GM13976 (cell line): ENCODE data around the gene BFSP1.
A peak's percentile ranks its signal among the peaks of the same experiment; 100 is the strongest.

Source experiments
- DNase-seq: peaks from one replicate; pipeline ENCODE4 v3.0.0; 2012; ENCODE audit warnings: low spot score
- CTCF ChIP-seq: IDR thresholded peaks from 2 replicates; pipeline ENCODE4 v1.5.1; 2012; ENCODE audit warnings: borderline replicate concordance, mild to moderate bottlenecking; ENCODE audit not compliant: insufficient read depth; ENCODE audit errors: extremely low read depth, missing control alignments, control extremely low read depth
- in situ Hi-C: fragments of 300-500 bp; cut with MboI; formaldehyde crosslinking; loops from one replicate; pipeline ENCODE4 v1.12.0; 2022; ENCODE audit warnings: low sequenced_read_pairs, mixed read lengths, inconsistent platforms; ENCODE audit not compliant: unreplicated experiment

The BFSP1 gene

GRCh38 chr20:17530716-17531664 lies at the start of gene BFSP1:
TSS of gene BFSP1 (minus strand) at chr20:17531379. CDS start at chr20:17531329, 50 bp downstream.
- peak; percentile 64 for DNase-seq
- in situ Hi-C loops = no loop called here
- TF ChIP-seq CTCF = no peak

GRCh38 chr20:17580895-17581294 lies 49.7 kb upstream of the BFSP1 start:
- in situ Hi-C loops = no loop called here
- no peak for TF ChIP-seq CTCF
- no peak for DNase-seq

- no peak for TF ChIP-seq CTCF
- in situ Hi-C loops = no loop called here
- no peak for DNase-seq
Observed at GRCh38 chr20:17579369-17580039, 48.3 kb upstream of the BFSP1 start.

- in situ Hi-C loops = no loop called here
- TF ChIP-seq CTCF = no peak
- DNase-seq = no peak
Observed at GRCh38 chr20:17576215-17576614, 45.0 kb upstream of the BFSP1 start.

- no peak for TF ChIP-seq CTCF
- no peak for DNase-seq
- in situ Hi-C loops = no loop called here
Observed at GRCh38 chr20:17573463-17573862, 42.3 kb upstream of the BFSP1 start.

- no peak for TF ChIP-seq CTCF
- no peak for DNase-seq
- in situ Hi-C loops = no loop called here
Observed at GRCh38 chr20:17572034-17572638, 41.0 kb upstream of the BFSP1 start.
